Keratinocyte (primary cell): Measurements from ENCODE around the gene RECK.

ENCODE experiments used
- CTCF ChIP-seq, 3 experiments: IDR thresholded peaks in 1 of 3; conservative IDR thresholded peaks in 1 of 3; optimal IDR thresholded peaks in 1 of 3; 2 replicates in 2 of 3; 3 replicates in 1 of 3; pipeline versions ENCODE3 to v1.5.1; 2011; ENCODE audit warnings: low read length in 3 of 3, mild to moderate bottlenecking in 3 of 3, moderate library complexity in 2 of 3, control low read depth in 1 of 3, inconsistent platforms in 1 of 3; ENCODE audit not compliant: insufficient read depth in 2 of 3; ENCODE audit errors: extremely low read depth in 1 of 3
- EZH2 ChIP-seq: IDR thresholded peaks from one replicate; pipeline ENCODE4 v1.6.1; 2012; ENCODE audit warnings: inconsistent platforms, mild to moderate bottlenecking, low read length, moderate library complexity

GRCh38 chr9:36005891-36006290, 30.8 kb upstream of the RECK start:
- TF ChIP-seq CTCF (optimal IDR thresholded peaks at IDR 0.05 in 1 of 3, IDR thresholded peaks at IDR 0.05 in 1 of 3, conservative IDR thresholded peaks at IDR 0.05 in 1 of 3; ENCODE audit: extremely low read depth in 1 of 3, insufficient read depth in 2 of 3, low read length in 3 of 3) (no peak), EZH2 (no peak)
